NOMO-1 treated with DMSO at 0.1 percent for 48 hours (cell line): ENCODE data around the gene SOX6.
"Not testable (repeated sequence)": the region's sequence is repeated elsewhere in the genome, so short reads cannot be mapped to it uniquely, and the experiment has no call there.

ENCODE experiments used
- DNase-seq: peaks from one replicate; lab custom pipeline; 2025; ENCODE audit not compliant: unreplicated experiment; lab: John Stamatoyannopoulos, UW

Gene SOX6

DNA sequence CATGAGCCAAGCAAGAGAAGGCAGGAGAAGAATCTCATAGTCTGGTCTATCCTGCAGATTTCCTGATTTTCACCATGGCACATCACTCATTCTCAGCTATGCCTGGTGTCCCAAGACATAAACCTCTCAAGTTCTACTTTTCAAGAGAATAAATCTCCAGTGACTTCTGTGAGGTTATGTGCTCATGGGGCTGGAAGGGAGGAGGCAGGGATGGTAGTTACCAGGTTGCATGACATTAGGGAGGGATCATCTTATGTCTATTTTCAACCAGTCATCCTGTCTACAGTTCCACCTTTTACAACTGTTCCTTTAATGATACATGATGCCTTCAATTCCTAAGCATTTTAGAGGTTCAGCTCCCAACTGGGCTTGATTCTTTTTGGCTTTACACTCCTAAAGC lies 297.7 kb downstream of the SOX6 start:
- DNase-seq: no peak

DNA sequence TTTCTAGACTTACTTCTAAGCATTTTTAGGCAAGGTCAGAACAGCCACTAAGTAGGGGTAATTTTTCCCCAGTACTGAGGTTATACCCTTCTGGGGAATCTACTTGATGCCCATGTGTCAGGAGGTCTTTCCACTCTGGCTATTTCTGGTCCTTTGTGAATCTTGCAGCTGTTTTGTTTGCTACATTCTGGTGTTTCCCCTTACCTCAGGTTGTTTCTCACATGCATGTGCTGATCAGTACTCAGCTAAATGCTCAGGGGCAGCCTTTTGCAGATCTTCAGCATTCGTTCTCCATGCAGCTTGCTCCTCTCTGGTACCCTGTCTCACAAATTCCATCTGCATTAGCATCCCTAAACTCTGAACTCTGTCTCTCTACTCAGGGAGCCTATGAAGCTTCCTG lies 303.6 kb downstream of the SOX6 start:
- DNase-seq: no peak

DNA sequence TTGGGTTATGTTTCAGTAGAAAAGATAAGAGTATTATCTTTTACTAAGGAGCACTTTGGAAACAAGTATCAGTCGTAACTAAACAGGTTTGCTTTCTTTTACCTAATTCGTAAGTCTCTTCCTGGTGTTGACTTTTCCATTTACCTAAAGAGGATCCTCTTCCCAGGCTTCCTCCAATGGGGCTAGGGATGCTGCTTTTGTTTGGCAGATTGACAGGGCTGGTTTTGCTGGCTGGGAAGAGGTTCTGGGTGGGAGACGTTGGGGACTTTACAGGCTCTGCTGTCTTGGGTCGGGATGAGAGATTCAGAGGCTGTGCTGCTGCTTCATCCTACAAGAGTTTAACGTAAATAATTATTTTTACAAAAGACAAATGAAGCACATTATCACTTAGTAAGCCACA lies 306.7 kb downstream of the SOX6 start:
- no peak for DNase-seq

DNA sequence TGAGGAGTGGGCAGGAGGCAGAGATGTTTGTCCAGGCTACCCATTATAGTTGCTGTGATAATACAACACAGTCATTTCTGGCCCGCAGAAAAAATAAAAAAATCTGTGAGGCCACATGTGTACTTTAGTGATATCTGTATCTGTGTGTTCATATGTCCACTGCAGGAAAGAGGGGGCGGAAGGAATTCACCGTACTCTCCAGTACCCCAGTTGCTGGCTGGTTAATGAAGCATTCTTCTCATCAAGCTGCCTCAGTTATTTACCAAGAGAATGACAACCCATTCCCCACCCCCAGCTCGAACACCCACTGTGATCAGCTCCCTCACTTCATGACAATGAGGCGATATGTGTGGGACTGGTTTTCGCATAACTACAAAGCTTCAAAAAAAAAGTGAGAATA lies 309.3 kb downstream of the SOX6 start:
- no peak for DNase-seq

DNA sequence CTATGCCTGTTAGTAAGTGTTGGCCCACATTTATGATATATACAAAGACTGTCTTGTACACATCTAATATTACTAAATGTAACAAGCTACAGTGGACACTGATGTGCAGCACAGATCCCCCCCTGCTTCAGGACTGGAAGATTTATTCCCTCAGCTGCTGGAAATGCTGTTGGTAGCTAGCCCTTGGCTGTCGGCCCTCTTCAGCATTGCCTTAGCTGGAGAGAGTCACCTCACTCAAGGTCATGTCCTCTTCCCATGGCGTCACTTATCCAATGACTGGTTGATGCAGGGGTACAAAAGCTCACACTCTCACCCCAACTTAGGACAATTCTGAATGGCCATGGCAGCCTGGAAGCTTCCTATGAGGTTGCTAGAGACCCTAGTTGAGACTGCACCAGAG lies 312.7 kb downstream of the SOX6 start:
- DNase-seq: no peak

DNA sequence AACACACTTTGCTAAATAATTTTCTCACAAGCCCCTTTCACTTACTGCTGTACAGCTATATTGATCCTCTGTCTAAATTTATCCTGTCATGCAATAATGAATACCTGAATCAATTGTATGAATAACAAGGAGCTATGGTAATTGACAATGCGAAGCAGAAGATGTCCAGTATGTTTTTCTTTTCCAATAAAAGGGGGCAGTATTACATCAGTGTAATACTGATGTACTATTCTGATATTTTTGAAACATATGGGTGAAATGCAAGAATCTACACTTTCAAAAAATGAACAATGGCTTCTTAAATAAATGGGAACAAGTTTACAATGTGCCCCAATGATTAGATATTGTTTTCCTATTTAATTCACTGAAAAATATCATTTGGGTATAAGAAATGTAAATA lies 315.1 kb downstream of the SOX6 start:
- no peak for DNase-seq

DNA sequence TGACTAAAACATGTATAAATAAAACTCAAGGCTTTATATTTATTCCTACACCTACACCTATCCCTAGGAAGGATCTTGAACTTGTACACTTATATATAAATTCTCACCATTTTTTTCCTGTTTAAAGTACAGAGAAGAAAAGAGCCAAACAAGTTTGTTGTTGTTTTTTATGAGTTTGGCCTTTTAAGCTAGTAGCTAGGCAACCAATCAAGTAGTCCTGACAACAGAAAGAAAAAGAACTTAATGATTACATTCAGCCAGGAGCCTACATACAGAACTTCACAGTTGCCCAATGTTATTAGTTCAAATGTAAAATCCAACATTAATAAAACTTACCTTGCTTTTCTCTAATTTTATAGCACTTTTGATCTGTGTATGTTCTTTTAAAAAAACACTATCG lies 316.2 kb downstream of the SOX6 start:
- DNase-seq: no peak

DNA sequence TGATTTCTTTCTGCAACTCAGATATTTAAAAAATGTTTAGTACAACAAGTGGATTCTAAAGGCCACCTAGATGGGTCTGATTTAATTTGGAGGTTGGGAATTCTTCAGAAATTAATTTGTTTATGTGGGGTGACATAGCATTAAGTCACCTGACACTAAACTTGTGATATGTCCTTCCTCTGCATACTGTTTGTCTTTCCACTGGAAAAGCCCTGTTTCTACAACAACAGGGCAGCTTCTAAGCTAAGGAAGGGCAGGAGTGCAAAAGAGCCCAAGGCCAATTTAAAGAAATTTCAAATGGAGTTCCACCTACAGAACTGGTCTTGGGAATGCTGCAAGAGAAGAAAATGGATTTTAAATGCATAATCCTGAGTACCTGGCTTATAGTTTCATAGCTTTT lies 319.2 kb downstream of the SOX6 start:
- DNase-seq: no peak

DNA sequence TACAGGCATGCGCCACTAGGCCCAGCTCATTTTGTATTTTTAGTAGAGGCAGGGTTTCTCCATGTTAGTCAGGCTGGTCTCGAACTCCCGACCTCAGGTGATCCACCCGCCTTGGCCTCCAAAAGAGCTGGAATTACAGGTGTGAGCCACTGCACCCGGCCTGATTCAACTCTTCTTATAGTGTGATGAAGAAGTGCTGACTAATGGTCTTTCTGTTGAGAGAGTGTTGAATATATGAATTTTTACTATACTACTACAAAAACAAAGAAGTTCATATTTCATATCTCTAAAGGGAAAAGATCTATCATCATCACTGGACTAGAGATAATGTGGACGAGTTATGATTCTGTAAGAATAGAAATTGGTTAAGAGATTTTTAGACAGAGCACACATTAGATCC lies 320.1 kb downstream of the SOX6 start:
- no peak for DNase-seq

DNA sequence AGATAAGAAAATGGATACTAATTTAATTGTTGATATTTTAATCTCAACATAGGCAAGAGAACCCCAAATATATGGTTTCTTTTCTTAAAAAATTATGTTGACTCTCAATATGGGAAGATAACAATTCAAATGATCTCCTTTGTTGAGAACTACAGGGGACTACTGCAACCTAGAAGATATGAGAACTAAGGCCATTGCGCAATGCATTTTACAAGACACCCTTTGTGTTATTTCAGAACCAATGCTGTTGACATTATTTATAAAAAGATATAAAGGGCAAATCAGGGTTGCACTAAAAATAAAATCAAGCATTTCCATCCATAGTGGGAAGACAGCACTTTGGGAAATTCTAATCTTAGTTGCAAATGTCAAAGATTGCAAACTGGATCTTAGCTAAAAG lies 322.3 kb downstream of the SOX6 start:
- no peak for DNase-seq

DNA sequence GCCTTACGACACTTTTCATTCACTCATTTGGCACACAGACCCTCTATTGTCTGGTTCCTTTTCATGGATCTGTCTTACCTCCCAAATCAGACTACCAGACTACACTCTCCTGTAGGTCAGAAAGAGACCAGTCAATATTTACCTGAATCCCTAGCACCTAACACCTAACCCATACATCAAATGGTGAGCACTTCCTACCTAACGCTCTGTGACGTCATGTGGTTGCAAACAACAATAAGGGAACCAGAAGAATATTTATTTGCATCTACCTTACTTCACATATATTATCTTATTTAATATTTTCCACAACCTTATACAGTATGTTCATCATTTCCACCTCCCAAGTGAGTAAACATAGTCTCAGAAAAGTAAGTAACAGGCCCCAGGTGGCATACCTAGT lies 323.4 kb downstream of the SOX6 start:
- no peak for DNase-seq

DNA sequence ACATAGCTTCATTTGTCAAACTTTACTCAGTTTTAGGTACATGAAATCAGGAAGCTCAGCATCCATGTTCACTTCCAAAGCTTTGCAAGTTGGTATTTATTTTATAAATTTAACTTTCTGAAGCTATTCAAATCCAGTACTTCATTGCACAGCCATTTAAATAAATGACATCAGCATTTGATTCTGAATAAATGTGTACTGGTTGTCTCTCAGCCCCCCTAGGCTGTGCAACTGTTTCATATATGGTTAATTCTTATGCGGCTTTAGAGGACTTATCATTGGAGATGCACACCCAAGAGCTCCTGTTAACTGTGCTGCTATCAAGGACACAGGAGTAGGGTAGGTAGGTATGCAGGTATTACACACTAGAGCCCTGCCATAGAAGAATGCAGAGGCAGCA lies 325.1 kb downstream of the SOX6 start:
- DNase-seq: no peak

DNA sequence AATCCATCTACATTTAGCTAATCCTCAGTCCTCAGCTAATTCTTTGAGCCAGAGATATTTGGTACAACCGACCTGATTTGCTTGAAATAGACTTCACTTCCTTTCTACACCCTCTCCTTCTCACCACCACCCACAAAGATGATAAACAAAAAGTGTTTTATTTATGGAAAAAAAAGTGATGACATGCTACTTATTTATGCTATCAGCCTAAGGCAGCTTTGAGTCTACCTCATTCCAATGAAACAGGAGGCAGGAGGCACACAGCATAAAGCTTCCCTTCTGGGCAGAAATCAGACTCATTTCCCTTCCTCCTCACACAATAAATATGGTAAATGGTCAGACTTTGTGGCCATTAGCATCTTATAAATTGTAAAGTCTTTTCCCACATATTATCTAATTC lies 325.7 kb downstream of the SOX6 start:
- no peak for DNase-seq

DNA sequence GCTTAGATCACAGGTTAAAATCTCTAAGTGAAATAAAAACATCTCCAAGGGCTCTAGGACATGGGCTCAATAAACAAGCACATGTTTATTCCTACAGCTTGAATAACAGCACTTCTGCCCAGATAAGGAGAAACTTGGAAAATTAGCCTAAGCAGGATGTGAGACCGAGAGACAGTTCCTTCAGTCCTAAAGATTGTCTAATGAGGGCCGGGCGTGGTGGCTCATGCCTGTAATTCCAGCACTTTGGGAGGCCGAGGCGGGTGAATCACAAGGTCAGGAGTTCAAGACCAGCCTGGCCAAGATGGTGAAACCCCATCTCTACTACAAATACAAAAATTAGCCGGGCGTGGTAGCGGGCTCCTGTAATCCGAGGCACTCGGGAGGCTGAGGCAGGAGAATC lies 327.2 kb downstream of the SOX6 start:
- DNase-seq: not testable (repeated sequence)

DNA sequence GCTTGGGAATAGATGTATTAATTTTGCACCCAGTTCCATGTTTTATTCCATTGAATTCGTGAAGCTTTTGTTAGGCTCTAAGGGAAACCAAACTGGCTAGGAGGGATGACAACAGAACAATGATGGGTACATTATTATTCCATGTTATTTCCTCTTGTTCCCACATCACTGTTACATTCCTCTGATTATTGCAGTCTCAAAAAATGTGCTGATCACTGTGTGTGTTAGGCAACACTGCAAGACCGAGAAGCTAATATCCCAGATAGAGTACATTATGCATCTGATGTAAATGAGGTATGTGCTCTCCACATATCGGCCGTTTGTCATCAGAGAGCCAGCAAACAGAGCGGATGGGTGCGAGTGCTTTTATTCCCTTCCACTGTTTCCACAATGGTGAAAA lies 327.9 kb downstream of the SOX6 start:
- DNase-seq: no peak

DNA sequence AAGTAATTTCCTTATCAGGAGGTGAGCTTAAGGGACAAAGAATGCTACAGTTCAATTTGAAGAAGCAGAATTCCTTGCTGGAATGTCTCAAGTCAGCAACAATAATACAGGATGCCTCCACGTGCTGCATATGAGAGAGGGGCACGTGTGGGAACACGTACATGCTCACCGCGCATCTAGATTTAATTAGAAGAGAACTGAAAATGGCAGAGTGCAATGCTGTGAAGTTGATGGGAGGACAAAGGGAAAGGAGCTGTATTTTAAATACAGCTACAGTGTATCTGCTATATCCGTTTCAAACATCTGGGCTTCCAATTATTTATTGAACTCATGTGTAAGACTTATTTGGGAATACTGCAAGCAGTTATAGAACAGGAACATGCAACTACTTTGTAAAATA lies 328.7 kb downstream of the SOX6 start:
- no peak for DNase-seq

DNA sequence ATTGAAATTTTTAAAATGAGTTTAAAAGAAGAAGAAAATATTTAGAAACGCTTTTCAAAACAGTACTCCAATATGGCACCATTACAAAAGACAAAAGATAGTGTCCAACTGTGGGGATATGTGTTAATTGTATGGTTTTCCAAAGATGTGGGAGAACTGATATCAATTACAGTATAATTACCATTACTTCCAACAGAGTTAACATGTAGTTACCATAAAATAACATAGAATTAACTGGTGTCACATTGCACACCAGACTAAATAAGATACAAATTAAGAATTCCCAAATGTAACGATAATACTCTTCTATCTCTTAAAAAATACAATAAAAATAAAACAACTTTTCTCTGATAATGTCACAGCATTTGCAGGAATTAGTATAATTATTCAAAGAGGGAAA lies 329.5 kb downstream of the SOX6 start:
- no peak for DNase-seq

DNA sequence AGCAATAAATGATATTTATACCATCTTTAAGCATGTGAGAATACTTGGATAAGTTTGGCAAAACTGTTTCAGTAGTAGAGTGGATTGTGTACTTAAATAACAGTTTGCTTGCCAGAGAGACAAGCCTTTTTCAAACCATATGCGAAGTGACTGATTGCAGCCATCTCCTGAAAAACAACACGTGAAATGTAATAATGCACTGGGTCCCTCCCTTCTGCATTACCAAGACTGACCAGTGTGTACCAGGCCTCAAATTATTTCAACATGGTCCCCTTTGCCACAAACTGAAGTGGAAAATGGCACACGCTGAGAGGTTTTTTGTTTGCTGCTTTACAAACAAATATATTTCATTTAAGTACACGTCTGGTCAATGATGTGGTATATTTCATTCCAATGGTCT lies 337.4 kb downstream of the SOX6 start:
- no peak for DNase-seq

DNA sequence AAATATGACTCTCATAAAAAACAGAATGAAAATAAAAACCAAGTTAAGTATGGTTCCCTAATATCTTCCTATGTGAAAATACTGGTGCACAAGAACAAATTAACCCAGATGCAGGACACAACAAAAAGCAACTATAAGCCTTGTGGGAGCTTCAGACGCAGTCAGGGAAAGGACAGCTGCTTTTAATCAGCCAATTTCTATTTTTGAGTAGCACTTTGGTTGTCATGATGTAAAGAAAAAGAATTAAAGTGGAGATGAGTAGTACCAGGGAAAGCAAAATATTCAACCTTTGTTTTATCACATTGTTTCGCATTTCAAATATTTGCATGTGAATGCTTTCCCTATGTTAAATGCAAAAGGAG lies 339.9 kb downstream of the SOX6 start:
- no peak for DNase-seq

DNA sequence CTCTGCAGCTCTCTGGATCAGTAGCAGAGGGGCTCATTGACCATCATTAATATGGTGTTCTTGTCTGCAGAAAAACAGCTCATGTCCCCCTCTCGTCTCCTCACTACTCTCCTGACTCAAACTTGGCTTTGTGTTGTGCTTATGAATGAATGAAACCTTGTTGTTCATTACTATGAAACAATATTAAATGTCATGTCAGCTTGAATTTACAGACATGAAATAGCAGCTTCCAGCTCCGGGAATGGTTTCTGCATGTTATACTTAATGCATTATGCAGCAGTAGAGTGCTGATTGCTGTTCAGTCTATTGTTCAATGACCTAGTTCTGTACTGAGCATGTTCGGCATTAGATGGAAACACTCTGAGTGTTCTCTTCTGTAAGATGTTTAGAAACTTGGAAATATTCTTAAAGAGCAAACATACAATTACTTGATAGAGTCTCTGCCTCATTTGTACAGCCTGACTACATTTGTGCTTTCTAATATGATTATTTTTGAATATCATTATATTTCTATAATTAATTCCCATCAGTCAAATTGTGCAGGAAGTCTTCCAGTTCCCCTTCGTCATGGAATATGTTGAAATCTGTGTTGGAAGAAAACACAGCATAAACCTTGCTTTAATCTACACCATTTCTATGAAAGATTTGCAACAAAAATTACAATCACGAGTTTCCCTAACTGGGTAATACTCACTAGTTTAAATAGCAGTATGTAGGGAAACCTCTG lies 340.4 kb downstream of the SOX6 start:
- DNase-seq: no peak

DNA sequence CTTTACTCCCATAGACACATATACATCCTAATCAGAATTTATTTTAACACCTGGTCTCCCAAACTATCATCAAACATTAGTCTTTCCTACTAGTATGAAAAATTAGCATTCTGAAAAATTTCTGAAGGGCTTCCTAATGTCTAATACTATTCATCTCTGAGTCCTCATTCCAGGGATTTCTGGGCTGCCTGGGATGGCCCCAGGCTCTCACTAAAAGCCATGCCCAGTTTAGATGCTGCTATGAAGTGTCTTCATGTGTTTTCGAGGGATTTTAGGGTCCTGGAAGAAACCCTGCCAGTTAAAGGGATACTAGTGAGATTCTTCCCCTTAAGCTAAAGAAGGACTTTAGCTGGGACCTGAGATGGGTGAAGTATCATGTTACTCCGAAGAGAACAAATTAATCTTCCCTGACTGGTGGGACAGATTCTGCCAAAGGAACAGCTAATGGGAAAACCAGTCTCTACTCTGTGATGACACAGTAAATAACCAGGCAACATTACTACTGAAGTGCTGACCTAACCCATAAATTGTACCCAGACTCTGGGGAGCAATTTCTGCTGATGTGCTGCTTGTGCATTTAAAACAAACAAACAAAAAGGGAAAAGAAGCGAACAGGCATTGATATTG lies 342.6 kb downstream of the SOX6 start:
- no peak for DNase-seq

DNA sequence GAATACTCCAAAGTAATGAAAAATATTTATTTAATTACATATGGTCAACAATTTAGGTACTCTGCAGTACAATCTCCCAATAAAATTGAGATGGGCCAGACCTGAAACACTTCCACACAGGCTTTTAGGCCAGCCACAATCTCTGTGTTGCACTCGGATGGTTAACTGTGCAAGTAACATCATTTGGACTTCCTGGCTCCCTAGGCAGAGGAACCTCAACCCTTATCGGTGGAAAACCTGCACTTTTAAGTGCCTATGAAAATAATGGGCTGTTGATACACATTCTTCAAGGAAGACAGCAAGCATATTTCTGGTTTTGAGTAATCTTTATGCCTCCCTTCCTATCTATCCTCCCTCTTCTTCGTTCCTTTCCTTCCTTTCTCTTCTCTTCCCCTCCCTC lies 343.1 kb downstream of the SOX6 start:
- DNase-seq: no peak

DNA sequence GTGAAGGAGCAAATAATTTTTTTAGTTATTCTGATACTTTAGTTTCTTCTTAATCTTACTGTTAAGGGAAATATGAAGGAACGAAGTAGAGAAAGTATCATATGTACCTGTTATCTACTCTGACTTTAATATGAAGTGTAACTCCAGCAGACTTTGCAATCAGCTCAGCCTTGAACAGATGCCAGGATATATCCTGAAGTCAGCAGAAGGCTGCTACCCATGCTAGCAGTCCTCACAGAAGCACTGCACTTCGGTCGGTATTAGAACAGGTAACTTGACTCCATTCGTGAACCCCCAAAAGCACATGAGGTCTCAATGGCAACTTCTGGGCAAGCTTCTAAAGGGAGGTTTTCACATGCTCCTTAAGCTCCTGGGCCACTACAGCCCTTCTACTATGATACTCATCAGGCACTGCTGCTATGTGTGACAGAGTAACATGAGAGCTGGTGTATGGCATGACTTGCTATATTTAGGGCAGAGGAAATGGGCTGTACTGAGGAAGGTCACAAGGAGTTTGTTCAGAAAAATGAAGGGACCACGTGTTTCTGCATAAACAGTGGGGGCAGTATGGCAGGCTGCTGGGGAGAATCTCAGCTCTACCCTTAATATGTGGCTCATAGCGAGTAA lies 344.1 kb downstream of the SOX6 start:
- no peak for DNase-seq
